NB4 (cell line): Measurements from ENCODE around the gene KDSR.

ENCODE experiments used
- DNase-seq: peaks from one replicate; pipeline ENCODE4 v3.0.0; 2010; ENCODE audit warnings: low read depth
- H3K4me3 ChIP-seq: one replicate; pipeline ENCODE4 v1.5.1; 2011; ENCODE audit warnings: mild to moderate bottlenecking, low read depth, low read length, moderate library complexity
- MYC ChIP-seq: IDR thresholded peaks from 2 replicates; pipeline ENCODE4 v1.6.1; 2011; ENCODE audit warnings: low read depth, low read length
- POLR2A ChIP-seq: IDR thresholded peaks from 2 replicates; pipeline ENCODE4 v1.6.1; 2011; ENCODE audit warnings: mild to moderate bottlenecking; ENCODE audit not compliant: insufficient read length; ENCODE audit errors: extremely low read depth
- TF ChIP-seq, protein P1 (sequence below): IDR thresholded peaks from 2 replicates; pipeline ENCODE4 v1.6.1; 2011; ENCODE audit warnings: low read depth, low read length
- TF ChIP-seq, protein P2 (sequence below): IDR thresholded peaks from one replicate; pipeline ENCODE4 v1.5.1; 2012; ENCODE audit warnings: low read depth, low read length

Gene KDSR

DNA sequence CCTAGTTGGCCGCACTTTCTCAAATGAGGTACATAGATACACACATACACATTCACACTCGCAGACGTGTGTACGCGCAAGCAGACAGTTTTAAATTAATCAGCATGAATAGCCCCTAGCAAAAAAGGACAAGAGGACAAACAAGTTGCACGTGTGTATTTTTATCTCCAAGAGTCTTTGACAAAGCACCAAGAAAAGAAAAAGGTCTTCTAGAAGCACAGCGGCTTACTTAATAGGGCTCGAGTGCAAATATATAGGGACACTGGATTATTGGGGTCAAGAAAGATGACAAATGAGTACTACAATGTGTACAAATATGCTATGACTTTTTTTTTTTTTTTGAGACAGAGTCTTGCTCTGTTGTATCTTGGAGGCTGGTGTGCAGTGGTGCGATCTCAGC lies 45.7 kb downstream of the KDSR start:
- peak overlapping the region; percentile 76 for H3K4me3 ChIP-seq
- no peak for DNase-seq
- TF ChIP-seq, protein P1, sequence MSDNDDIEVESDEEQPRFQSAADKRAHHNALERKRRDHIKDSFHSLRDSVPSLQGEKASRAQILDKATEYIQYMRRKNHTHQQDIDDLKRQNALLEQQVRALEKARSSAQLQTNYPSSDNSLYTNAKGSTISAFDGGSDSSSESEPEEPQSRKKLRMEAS = no peak
- TF ChIP-seq, protein P2, sequence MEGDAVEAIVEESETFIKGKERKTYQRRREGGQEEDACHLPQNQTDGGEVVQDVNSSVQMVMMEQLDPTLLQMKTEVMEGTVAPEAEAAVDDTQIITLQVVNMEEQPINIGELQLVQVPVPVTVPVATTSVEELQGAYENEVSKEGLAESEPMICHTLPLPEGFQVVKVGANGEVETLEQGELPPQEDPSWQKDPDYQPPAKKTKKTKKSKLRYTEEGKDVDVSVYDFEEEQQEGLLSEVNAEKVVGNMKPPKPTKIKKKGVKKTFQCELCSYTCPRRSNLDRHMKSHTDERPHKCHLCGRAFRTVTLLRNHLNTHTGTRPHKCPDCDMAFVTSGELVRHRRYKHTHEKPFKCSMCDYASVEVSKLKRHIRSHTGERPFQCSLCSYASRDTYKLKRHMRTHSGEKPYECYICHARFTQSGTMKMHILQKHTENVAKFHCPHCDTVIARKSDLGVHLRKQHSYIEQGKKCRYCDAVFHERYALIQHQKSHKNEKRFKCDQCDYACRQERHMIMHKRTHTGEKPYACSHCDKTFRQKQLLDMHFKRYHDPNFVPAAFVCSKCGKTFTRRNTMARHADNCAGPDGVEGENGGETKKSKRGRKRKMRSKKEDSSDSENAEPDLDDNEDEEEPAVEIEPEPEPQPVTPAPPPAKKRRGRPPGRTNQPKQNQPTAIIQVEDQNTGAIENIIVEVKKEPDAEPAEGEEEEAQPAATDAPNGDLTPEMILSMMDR = no peak
- TF ChIP-seq POLR2A (no peak), MYC (no peak)

DNA sequence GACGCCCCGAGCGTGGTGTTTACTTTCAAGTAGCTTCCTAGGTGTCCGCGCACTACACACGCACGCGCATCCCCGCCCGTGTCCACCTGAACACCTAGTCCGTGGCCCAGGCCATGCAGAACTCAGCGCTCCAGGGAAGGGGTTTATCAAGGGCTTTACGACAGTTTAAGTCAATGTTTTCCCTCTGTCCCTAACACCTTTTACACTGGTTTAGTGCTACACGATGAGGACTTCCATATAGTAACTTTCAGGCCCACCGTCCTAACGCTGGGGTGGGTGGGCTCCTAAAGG lies 46.1 kb downstream of the KDSR start:
- peak overlapping the region; percentile 76 for H3K4me3 ChIP-seq
- DNase-seq = no peak
- TF ChIP-seq, protein P2 = no peak
- TF ChIP-seq POLR2A (no peak), MYC (no peak)
- TF ChIP-seq, protein P1 = no peak; the same call in 1 of the 2 replicates

DNA sequence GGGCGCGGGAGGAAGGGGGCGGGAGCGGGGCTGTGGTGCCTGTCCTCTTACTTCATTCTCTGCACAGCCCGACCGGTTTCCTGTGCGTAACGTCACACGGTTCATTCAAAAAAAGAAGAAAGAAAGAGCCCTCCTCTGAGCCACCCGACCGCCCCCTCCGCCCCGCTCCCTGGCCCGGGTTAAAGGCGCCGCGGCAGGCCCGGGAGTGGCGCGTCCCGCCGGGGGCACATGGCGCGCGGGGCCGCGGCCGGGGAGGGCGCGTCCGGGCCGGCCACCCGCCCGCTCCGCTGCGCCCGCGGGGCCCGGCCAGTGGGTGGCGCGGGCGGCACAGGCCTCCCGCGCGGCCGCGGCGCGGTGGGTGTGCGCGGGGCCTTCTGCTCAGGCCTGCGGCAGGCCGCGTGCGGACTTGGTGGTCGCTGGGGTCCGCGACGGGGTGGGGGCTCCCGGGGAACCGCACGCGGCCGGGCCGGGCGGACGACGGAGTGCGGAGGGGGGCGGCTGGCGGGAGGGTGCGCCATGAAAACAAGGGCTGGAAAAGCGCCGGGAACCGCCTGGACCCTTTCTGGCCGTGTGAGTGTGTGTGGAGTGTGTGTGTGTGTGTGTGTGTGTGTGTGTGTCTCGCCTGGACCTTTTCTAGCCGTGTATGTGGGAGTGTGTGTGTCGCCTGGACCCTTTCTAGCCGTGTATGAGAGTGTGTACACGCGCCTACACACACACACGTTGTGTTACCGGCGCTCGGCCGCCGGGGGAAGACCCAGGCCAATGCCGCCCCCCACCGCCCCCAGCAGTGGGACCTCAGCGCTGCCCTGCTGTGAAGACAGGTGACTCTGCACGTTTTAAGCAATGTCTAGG lies 46.7 kb downstream of the KDSR start:
- peak; percentile 92 for DNase-seq
- peak; percentile 49 for TF ChIP-seq MYC
- TF ChIP-seq, protein P2 = no peak
- H3K4me3 ChIP-seq = peak overlapping the region; percentile 76

DNA sequence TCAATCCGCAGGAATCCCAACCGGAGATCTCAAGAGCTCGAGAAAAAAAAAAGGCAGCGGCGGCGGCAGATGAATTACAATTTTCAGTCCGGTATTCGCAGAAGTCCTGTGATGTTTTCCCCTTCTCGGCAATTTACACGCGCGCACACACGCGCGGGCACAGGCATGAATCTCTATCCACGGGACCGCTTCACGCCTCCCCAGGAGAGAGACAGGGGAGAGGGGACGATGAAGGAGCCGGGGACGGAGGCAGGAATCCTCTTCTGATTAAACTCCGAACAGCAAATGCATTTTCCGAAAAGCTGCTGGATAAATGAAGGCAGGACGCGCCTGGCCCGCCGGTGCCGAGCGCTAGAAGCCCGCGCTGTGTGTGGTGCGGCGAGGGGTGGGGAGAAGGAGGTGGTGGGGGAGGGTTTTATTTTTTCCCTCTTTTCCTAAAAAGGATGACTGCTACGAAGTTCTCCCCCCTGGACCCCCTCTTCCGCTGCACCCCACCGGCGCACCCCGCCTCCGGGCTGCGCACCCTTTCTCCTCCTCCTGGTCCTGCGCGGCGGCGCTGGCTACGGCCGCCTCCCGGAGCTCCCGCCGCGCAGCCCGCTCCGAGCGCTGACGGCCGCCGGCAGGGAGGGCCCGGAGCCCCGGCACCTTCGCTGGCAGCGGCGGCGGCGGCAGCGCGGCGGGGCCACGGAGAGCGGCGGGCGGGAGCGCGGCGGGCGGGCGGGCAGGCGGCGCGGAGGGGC lies 47.5 kb downstream of the KDSR start, which contains the start of gene BCL2:
BCL2 (minus strand) TSS at position 387 of the 740 bp plus-strand sequence.
- DNase-seq = peak; percentile 75
- TF ChIP-seq POLR2A (peak; percentile 16), MYC (no peak; the same call in 1 of the 2 replicates)
- peak within 1 kb of the TSS; percentile 99 for H3K4me3 ChIP-seq

DNA sequence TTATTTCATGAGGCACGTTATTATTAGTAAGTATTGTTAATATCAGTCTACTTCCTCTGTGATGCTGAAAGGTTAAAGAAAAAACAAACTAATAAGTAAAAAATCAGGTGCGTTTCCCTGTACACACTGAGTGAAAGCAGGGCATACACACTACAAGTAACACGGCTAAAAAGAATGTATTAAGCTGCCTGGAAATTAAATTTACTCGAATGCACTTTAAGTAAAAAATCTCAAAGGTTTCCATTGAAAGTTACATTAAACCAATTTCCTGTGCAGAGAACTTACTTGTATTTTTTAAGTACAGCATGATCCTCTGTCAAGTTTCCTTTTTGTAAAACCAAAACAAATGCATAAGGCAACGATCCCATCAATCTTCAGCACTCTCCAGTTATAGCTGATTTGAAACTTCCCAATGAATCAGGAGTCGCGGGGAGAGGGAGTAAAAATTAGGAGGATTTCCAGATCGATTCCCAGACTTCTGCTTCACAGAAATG lies 48.1 kb downstream of the KDSR start:
- DNase-seq = no peak
- H3K4me3 ChIP-seq = peak overlapping the region; percentile 99
- TF ChIP-seq, protein P1 = no peak
- TF ChIP-seq, protein P2 = no peak
- no peak for TF ChIP-seq POLR2A

DNA sequence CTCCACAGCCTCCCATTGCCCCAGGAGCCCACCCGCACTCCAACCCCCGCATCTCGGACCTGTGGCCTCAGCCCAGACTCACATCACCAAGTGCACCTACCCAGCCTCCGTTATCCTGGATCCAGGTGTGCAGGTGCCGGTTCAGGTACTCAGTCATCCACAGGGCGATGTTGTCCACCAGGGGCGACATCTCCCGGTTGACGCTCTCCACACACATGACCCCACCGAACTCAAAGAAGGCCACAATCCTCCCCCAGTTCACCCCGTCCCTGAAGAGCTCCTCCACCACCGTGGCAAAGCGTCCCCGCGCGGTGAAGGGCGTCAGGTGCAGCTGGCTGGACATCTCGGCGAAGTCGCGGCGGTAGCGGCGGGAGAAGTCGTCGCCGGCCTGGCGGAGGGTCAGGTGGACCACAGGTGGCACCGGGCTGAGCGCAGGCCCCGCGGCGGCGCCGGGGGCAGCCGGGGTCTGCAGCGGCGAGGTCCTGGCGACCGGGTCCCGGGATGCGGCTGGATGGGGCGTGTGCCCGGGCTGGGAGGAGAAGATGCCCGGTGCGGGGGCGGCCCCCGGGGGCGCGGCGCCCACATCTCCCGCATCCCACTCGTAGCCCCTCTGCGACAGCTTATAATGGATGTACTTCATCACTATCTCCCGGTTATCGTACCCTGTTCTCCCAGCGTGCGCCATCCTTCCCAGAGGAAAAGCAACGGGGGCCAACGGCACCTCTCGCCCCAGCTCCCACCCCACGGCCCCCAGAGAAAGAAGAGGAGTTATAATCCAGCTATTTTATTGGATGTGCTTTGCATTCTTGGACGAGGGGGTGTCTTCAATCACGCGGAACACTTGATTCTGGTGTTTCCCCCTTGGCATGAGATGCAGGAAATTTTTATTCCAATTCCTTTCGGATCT lies 48.8 kb downstream of the KDSR start:
- TF ChIP-seq MYC (peak; percentile 47; the same call in 1 of the 2 replicates), POLR2A (no peak)
- TF ChIP-seq, protein P2 = peak; percentile 86
- TF ChIP-seq, protein P1 = peak; percentile 51
- peak overlapping the region; percentile 99 for H3K4me3 ChIP-seq
- DNase-seq = peak; percentile 89
